Upper lobe of right lung (tissue), 1 donor: ENCODE data around the gene PPIL1. TPM values are rescaled to one million over a fixed set of nuclear protein-coding genes. Genes with fewer than 3 reads are reported as not detected.

Experiments
- ATAC-seq: fragments of 200-7000 bp; cut with Tn5 transposase; one replicate; pipeline ENCODE4 v1.9.1; 2020; ENCODE audit warnings: mild to moderate bottlenecking, moderate library complexity
- DNase-seq: peaks from one replicate; pipeline ENCODE4 v3.0.0-alpha.2; 2020
- H3K27ac ChIP-seq: fragments of 200-600 bp; one replicate; pipeline ENCODE4 v1.8.0; 2022
- H3K27me3 ChIP-seq: fragments of 200-600 bp; one replicate; pipeline ENCODE4 v1.8.0; 2022; ENCODE audit warnings: mild to moderate bottlenecking
- H3K36me3 ChIP-seq: fragments of 200-600 bp; one replicate; pipeline ENCODE4 v1.8.0; 2022
- H3K4me1 ChIP-seq: fragments of 200-600 bp; one replicate; pipeline ENCODE4 v1.8.0; 2022
- H3K4me3 ChIP-seq: fragments of 200-600 bp; one replicate; pipeline ENCODE4 v1.8.0; 2022; ENCODE audit warnings: mild to moderate bottlenecking
- H3K9me3 ChIP-seq: fragments of 200-600 bp; one replicate; pipeline ENCODE4 v1.8.0; 2022
- intact Hi-C: fragments of 100-400 bp; cut with DNase I; formaldehyde crosslinking; loops from one replicate; pipeline ENCODE4 v1.11.0; 2022
- total RNA-seq: library from RNA; stranded (reverse); fragmentation: NEBNext Ultra II Directional; extraction: Animal tissue kit (Norgen Biotek cat#: 25700); gene quantifications from one replicate; pipeline ENCODE4 v1.2.1, GENCODE V29; 2021
- TF ChIP-seq, protein P1 (sequence below): fragments of 200-600 bp; IDR thresholded peaks from one replicate; pipeline ENCODE4 v1.8.0; 2022; ENCODE audit warnings: antibody characterized with exemption
- donor health status: DM: no; HTN: yes; CAD: no; lungs with severe emphysema.

Gene PPIL1
- total RNA-seq, 1 donor from 2014 or later, result 15.7 TPM

DNA sequence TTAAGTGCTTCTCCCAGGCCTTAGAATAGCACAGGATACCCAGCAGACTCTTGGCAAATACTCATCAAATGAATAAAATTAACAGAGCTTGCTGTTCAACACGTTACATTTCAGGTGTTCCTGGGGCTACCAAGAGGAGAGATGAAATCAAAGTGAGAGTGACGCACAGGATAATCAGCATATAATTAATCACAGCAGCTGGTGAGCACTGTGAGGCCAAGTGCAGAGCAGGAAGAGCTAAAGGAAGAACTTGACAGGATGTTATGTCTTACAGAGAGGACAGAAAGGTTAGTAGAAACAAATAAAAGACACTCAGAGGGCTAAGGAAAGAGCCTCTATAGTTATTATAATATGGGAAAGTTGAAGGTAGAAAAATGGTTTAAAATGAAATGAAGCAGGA lies 8.8 kb downstream of the PPIL1 start:
- intact Hi-C loops, result no loop called here
- DNase-seq (no peak), ATAC-seq (no peak)
- Histone ChIP-seq H3K9me3 (no peaks in the 10 kb centered on the region), H3K27ac (no peak overlapping the region), H3K27me3 (no peaks in the 10 kb centered on the region), H3K36me3 (peaks cover 8% of the 10 kb centered on the region), H3K4me3 (no peak overlapping the region), H3K4me1 (no peaks in the 10 kb centered on the region)
- TF ChIP-seq, protein P1, sequence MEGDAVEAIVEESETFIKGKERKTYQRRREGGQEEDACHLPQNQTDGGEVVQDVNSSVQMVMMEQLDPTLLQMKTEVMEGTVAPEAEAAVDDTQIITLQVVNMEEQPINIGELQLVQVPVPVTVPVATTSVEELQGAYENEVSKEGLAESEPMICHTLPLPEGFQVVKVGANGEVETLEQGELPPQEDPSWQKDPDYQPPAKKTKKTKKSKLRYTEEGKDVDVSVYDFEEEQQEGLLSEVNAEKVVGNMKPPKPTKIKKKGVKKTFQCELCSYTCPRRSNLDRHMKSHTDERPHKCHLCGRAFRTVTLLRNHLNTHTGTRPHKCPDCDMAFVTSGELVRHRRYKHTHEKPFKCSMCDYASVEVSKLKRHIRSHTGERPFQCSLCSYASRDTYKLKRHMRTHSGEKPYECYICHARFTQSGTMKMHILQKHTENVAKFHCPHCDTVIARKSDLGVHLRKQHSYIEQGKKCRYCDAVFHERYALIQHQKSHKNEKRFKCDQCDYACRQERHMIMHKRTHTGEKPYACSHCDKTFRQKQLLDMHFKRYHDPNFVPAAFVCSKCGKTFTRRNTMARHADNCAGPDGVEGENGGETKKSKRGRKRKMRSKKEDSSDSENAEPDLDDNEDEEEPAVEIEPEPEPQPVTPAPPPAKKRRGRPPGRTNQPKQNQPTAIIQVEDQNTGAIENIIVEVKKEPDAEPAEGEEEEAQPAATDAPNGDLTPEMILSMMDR, result no peak

DNA sequence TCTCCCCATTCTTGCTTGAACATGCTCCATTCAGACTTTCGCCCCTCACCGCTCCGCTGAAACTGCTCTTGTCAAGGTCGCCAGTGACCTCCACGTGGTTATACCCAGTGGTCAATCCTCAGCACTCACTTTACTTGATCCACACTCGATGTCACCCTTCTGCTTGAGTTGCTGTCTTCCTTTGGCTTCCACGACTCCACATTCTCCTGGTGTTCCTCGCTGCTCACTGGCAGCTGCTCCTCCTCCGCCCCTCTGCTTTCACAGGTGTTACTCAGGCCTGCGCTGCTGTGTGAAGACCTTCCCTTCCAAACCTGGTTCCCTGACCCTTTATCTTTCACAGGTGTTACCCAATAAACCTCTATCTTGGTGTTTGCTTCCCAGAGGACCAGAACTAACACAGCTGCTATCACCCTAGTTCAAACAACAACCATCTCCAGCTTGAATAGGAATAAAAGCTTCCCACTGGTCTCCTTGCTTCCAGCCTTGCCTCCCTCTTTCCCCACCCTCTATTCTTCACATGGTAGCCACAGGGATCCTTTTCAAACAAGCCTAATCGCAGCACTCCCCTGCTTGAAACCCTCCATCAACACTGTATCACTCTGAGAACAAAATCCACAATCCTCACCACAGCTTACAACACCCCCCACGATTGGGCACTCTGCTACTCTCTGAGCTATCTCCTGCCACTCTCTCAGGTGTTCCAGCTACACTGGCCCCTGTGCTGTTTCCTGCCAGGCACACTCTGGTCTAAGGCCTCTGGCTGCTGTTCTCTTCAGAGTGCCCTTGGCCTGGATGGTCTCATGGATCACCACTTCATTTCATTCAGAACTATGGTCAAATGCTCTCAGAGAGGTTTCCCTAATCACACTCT lies 10.7 kb downstream of the PPIL1 start:
- H3K36me3 ChIP-seq, result peaks cover 5% of the 10 kb centered on the region
- intact Hi-C loops, result no loop called here
- H3K4me1 ChIP-seq, result no peaks in the 10 kb centered on the region
- no peaks in the 10 kb centered on the region for H3K27me3 ChIP-seq
- ATAC-seq (no peak), DNase-seq (no peak)
- no peak overlapping the region for H3K4me3 ChIP-seq
- no peak overlapping the region for H3K27ac ChIP-seq
- no peaks in the 10 kb centered on the region for H3K9me3 ChIP-seq
- TF ChIP-seq, protein P1, result no peak

DNA sequence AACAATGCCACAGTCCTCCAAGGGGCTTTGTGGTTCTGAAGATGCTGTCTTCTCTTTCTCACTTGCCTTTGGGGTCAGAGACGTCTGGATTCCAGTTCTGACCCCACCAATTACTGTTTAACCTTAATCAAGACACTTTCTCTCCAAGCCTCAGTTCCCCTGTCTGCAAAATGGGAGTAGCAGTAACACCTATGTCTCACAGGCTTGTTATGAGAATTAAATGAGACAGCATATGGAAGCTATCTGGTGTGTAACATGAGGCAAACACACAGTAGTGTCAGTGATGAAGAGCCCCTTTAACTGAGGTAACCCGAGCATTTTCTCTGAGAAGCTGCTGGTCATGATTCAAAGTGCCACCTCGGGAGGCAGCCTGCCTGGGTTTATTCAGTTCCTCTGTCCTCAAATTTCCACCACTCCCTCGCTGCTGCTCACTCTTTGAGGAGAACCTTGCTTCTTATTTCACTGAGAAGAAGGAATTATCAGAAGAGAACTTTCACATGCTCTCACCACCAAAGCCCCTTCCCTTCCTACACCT lies 11.7 kb downstream of the PPIL1 start:
- Histone ChIP-seq H3K27ac (no peak overlapping the region), H3K4me3 (no peak overlapping the region), H3K9me3 (no peaks in the 10 kb centered on the region), H3K27me3 (no peaks in the 10 kb centered on the region), H3K4me1 (no peaks in the 10 kb centered on the region), H3K36me3 (no peaks in the 10 kb centered on the region)
- TF ChIP-seq, protein P1, result no peak
- ATAC-seq (no peak), DNase-seq (no peak)
- intact Hi-C loops, result no loop called here

DNA sequence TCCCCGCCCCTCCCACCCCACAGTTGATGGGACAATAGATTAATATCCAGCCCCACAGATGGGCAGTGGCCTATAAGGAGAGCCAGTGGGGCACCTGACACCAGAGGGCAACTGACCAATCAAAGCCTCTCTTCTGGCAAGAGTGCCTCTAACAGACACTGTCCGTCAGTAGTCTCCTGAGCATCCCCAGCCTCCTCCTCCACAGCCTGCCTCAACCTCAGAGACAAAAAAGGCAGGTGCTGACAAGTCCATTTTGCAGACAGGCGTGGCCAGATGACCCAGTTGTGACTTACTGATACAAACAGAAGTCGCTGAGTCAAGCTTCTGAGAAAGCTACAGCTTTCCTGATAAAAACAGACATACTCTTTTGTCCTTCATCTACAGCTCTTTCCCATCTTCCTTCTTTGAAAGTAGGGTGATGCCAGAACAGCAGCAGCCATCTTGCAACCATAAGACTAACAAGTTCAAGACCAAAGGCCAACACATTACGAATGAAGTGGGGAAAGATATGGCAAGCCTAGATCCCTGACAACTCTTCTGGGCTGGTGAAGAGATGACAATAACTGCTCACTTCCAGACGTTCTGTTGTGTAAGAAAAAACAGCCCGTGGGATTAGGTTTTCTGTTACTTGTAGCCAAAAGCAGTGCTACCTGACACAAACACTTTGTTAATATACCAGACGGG lies 12.3 kb downstream of the PPIL1 start:
- no peak overlapping the region for H3K4me3 ChIP-seq
- TF ChIP-seq, protein P1, result no peak
- H3K27ac ChIP-seq, result no peak overlapping the region
- H3K36me3 ChIP-seq, result no peaks in the 10 kb centered on the region
- ATAC-seq (no peak), DNase-seq (no peak)
- H3K9me3 ChIP-seq, result no peaks in the 10 kb centered on the region
- intact Hi-C loops, result no loop called here
- H3K27me3 ChIP-seq, result no peaks in the 10 kb centered on the region
- no peaks in the 10 kb centered on the region for H3K4me1 ChIP-seq

DNA sequence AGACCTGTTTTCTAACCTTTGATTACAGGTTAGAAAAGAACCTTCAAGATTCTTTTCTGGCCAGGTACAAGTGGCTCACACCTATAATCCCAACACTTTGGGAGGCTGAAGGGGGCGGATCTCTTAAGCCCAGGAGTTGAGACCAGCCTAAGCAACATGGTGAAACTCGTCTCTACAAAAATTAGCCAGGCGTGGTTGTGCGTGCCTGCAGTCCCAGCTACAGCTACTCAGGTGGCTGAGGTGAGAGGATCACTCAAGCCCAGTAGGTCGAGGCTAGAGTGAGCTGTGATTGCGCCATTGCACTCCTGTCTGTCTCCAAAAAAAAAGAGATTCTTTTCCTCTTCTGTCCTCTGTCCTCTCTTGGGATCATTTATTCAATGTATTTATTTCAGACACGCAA lies 14.5 kb downstream of the PPIL1 start:
- peaks cover 9% of the 10 kb centered on the region for H3K36me3 ChIP-seq
- no peak for ATAC-seq
- H3K9me3 ChIP-seq, result no peaks in the 10 kb centered on the region
- no peak for DNase-seq
- H3K27me3 ChIP-seq, result no peaks in the 10 kb centered on the region
- no peaks in the 10 kb centered on the region for H3K4me1 ChIP-seq
- TF ChIP-seq, protein P1, result no peak
- H3K27ac ChIP-seq, result no peak overlapping the region
- no peak overlapping the region for H3K4me3 ChIP-seq
- intact Hi-C loops, result no loop called here
